ENCODE measurements around the gene GRID1. TPM values are rescaled to one million over a fixed set of nuclear protein-coding genes. Genes with fewer than 3 reads are reported as not detected.

Gene GRID1
- total RNA-seq, 2 donors from 2014 or later: 0.27 to 0.85 TPM

DNA sequence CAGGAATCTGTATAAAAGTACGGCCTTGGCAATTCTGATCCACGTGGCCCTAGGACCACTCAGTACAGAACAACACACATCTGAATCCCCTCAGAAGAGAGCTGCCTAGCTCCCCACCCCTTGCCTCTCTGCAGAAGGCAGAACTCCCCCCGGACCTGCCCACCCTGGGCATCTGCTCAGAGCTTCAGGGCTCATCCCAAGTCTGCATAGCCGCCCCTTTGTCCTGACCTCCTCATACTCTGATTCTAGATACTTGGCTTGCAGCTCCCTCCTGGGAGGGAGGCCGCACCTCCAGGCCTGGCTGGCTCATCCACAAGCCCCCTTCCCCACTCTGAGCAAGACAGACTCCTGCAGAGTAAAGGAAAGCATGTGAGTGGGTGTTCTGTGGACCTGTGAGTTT, 49.6 kb downstream of the GRID1 start:
- Histone ChIP-seq H3K27ac (no peak overlapping the region), H3K27me3 (replicated peaks; ENCODE audit: insufficient read depth) (no peaks in the 10 kb centered on the region), H3K36me3 (no peaks in the 10 kb centered on the region), H3K9me3 (no peaks in the 10 kb centered on the region), H3K4me1 (ENCODE audit: control insufficient read depth in 1 of 2, low read depth in 2 of 2) (no peaks in the 10 kb centered on the region), H3K4me3 (no peak overlapping the region)
- TF ChIP-seq, protein P1, sequence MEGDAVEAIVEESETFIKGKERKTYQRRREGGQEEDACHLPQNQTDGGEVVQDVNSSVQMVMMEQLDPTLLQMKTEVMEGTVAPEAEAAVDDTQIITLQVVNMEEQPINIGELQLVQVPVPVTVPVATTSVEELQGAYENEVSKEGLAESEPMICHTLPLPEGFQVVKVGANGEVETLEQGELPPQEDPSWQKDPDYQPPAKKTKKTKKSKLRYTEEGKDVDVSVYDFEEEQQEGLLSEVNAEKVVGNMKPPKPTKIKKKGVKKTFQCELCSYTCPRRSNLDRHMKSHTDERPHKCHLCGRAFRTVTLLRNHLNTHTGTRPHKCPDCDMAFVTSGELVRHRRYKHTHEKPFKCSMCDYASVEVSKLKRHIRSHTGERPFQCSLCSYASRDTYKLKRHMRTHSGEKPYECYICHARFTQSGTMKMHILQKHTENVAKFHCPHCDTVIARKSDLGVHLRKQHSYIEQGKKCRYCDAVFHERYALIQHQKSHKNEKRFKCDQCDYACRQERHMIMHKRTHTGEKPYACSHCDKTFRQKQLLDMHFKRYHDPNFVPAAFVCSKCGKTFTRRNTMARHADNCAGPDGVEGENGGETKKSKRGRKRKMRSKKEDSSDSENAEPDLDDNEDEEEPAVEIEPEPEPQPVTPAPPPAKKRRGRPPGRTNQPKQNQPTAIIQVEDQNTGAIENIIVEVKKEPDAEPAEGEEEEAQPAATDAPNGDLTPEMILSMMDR (IDR thresholded peaks at IDR 0.05): no peak
- ATAC-seq (ENCODE audit: insufficient number of reproducible peaks, low FRiP score, low read depth): no peak
- no peak for DNase-seq (ENCODE audit: low spot score)

DNA sequence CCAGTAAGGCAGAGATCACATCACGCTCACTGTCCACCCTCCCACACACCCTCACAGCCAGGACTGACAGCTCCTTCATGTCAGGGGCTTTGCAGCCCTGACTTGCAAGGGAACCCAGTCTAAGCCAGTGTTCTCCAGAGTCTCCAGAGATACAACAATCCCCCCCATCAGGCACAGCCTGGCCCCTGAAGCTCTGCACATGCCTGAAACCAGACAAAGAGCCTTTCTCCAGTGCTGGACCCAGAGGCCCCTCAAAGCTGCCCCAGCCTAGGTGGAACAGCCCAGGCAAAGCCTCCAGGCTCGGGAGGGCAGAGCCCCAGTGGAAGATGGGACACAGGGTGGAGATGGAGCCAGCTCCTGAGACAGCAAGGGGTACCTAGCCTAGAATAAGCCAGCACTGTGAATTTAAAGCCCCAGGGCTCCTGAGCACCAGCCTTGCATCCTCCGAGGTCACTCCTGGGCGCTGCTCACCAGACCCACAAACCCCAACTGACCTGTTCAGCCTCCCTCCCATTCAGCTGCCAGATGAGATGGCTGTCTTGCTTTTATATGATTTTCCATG, 50.2 kb downstream of the GRID1 start:
- Histone ChIP-seq H3K36me3 (no peaks in the 10 kb centered on the region), H3K9me3 (no peaks in the 10 kb centered on the region), H3K27ac (no peak overlapping the region), H3K4me1 (ENCODE audit: control insufficient read depth in 1 of 2, low read depth in 2 of 2) (no peaks in the 10 kb centered on the region), H3K27me3 (replicated peaks; ENCODE audit: insufficient read depth) (no peaks in the 10 kb centered on the region), H3K4me3 (no peak overlapping the region)
- TF ChIP-seq, protein P1 (IDR thresholded peaks at IDR 0.05): no peak
- DNase-seq (ENCODE audit: low spot score): no peak
- ATAC-seq (ENCODE audit: insufficient number of reproducible peaks, low FRiP score, low read depth): no peak

DNA sequence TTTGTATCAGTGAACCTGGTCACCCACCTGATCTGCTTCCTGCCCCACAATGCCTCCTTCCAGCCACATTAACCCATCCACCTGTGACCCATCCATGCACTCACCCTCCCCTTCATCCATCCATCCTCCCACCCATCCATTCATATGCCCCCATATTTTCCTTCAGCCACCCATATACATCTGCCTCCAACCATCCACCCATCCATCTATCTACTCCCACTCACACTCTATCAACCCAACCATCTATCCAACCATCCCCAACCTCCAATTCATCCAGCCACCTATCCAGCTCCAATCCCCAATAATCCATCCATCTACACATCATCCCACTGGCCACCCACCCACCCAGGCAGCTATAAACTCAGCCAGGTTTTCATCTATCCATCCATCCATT, 51.0 kb downstream of the GRID1 start:
- no peak for DNase-seq (ENCODE audit: low spot score)
- H3K9me3 ChIP-seq: no peaks in the 10 kb centered on the region
- no peak overlapping the region for H3K27ac ChIP-seq
- TF ChIP-seq, protein P1 (IDR thresholded peaks at IDR 0.05): no peak
- no peaks in the 10 kb centered on the region for H3K4me1 ChIP-seq (ENCODE audit: control insufficient read depth in 1 of 2, low read depth in 2 of 2)
- no peak for ATAC-seq (ENCODE audit: insufficient number of reproducible peaks, low FRiP score, low read depth)
- no peaks in the 10 kb centered on the region for H3K36me3 ChIP-seq
- no peaks in the 10 kb centered on the region for H3K27me3 ChIP-seq (replicated peaks; ENCODE audit: insufficient read depth)
- H3K4me3 ChIP-seq: no peak overlapping the region

DNA sequence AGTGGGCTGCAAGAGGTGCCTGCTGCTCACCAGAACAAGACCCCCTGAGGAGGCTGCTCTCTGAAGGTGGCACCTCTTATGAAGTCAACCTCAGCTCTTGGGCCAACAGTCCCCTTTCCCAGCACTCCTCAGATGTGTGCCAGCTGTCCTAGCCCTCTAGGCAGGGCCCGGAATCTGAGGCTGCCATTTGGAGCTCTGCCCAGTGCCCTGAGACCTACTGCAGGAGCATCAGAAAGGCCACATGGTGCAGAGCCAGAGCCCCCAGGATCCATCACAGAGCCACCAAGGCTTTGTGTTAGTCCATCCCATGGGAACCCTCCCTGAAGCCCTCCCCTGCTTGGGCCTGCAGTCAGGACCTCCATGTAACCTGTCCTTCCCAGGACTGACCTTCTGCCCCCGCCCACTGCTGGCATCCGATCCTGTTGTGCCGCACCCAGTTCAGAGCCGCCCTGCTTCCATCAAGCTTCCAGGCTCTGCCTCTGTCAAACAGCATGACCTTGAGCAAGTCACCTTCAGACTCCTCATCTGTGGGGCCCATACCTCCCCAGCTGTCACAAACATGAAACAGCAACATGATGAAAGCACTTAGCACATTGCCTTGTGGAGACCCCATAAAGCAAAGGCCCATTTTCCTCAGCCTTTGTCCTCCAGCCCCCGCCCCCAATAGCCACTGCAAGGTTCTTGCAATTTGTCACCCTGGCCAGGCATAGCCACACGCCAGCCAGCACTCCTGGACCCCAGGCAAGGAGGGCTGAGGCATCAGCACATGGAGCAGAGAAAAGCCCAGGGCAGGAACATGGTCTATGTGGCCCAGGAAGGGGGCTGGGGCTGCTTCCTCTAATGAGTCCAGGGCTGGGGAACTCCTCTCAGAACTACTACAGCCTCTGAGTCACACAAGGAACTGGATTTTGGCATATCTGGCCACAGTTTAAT, 51.7 kb downstream of the GRID1 start:
- Histone ChIP-seq H3K4me1 (ENCODE audit: control insufficient read depth in 1 of 2, low read depth in 2 of 2) (no peaks in the 10 kb centered on the region), H3K9me3 (no peaks in the 10 kb centered on the region), H3K4me3 (no peak overlapping the region), H3K36me3 (no peaks in the 10 kb centered on the region), H3K27ac (no peak overlapping the region), H3K27me3 (replicated peaks; ENCODE audit: insufficient read depth) (no peaks in the 10 kb centered on the region)
- TF ChIP-seq, protein P1 (IDR thresholded peaks at IDR 0.05): no peak
- ATAC-seq (ENCODE audit: insufficient number of reproducible peaks, low FRiP score, low read depth) (no peak), DNase-seq (ENCODE audit: low spot score) (no peak)

DNA sequence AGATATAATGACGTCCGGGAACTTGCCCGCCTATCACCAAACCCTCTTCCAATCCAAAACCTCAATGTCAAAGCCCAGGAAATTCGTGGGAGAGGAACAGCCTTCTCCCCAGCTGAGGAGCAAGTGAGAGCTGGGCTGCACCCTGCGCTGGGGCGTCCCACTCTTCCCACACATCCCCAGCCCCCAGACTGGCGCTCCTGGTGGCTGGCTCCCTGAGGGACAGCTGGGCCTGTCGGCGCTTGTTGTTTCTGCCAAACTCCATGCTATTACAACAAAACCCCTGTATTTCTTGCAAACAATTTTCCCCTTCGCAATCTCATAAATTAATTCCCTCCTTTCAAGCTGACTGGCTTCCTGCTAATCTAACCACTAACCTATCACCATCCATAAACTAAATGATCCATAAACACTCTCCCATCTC, 53.0 kb downstream of the GRID1 start:
- Histone ChIP-seq H3K27me3 (replicated peaks; ENCODE audit: insufficient read depth) (no peaks in the 10 kb centered on the region), H3K4me3 (no peak overlapping the region), H3K9me3 (no peaks in the 10 kb centered on the region), H3K36me3 (no peaks in the 10 kb centered on the region), H3K4me1 (ENCODE audit: control insufficient read depth in 1 of 2, low read depth in 2 of 2) (no peaks in the 10 kb centered on the region), H3K27ac (no peak overlapping the region)
- DNase-seq (ENCODE audit: low spot score): no peak
- TF ChIP-seq, protein P1 (IDR thresholded peaks at IDR 0.05): no peak
- ATAC-seq (ENCODE audit: insufficient number of reproducible peaks, low FRiP score, low read depth): no peak
